ENCODE data around the gene SLC27A4. TPM values are rescaled to one million over a fixed set of nuclear protein-coding genes. Genes with fewer than 3 reads are reported as not detected.

The SLC27A4 gene
- 10 to 100 TPM in 2 of 4 donors, 1 to 10 TPM in 2; 4.6 to 22.7 (median 9.5) TPM for total RNA-seq

GRCh38 chr9:128339761-128340690 lies at the start of gene SLC27A4:
Gene SLC27A4, plus strand, starts transcription at chr9:128340527. Its CDS starts 2,606 bp downstream, at chr9:128343133.
- Histone ChIP-seq H3K27ac (peak within 1 kb of the TSS; percentile 71 to 79), H3K9me3 (no peaks in the 10 kb centered on the region), H3K4me3 (peak within 1 kb of the TSS; percentile 69 to 88), H3K4me1 (peaks cover 0 to 12% of the 10 kb centered on the region in 2 donors), H3K36me3 (no peaks in the 10 kb centered on the region), H3K27me3 (no peaks in the 10 kb centered on the region)
- peak in 1 of 4 experiments; percentile 26 for TF ChIP-seq CTCF (IDR thresholded peaks at IDR 0.05)
- TF ChIP-seq POLR2A (IDR thresholded peaks at IDR 0.05), result peak in 1 of 2 donors; percentile 28
- DNase-seq, result peak; percentile 48 to 65
- intact Hi-C loops (cut with DNase I; ENCODE audit: low total_unique reads), result no loop called here

GRCh38 chr9:128292009-128292408 lies 48.3 kb upstream of the SLC27A4 start:
- Histone ChIP-seq H3K4me3 (no peak overlapping the region), H3K27me3 (no peaks in the 10 kb centered on the region), H3K4me1 (no peaks in the 10 kb centered on the region), H3K9me3 (no peaks in the 10 kb centered on the region), H3K36me3 (no peaks in the 10 kb centered on the region), H3K27ac (no peak overlapping the region)
- DNase-seq, result no peak
- TF ChIP-seq POLR2A (IDR thresholded peaks at IDR 0.05) (no peak), CTCF (IDR thresholded peaks at IDR 0.05) (no peak)
- intact Hi-C loops (cut with DNase I; ENCODE audit: low total_unique reads), result no loop called here

GRCh38 chr9:128293091-128293490 lies 47.2 kb upstream of the SLC27A4 start:
- no peak for DNase-seq
- intact Hi-C loops (cut with DNase I; ENCODE audit: low total_unique reads), result no loop called here
- H3K36me3 ChIP-seq, result no peaks in the 10 kb centered on the region
- no peak overlapping the region for H3K27ac ChIP-seq
- H3K9me3 ChIP-seq, result no peaks in the 10 kb centered on the region
- no peaks in the 10 kb centered on the region for H3K4me1 ChIP-seq
- TF ChIP-seq POLR2A (IDR thresholded peaks at IDR 0.05) (no peak), CTCF (IDR thresholded peaks at IDR 0.05) (no peak)
- H3K27me3 ChIP-seq, result no peaks in the 10 kb centered on the region
- H3K4me3 ChIP-seq, result no peak overlapping the region

GRCh38 chr9:128294142-128294541 lies 46.2 kb upstream of the SLC27A4 start:
- no peaks in the 10 kb centered on the region for H3K4me1 ChIP-seq
- no peaks in the 10 kb centered on the region for H3K36me3 ChIP-seq
- H3K27ac ChIP-seq, result no peak overlapping the region
- intact Hi-C loops (cut with DNase I; ENCODE audit: low total_unique reads), result no loop called here
- no peak for DNase-seq
- no peak overlapping the region for H3K4me3 ChIP-seq
- no peaks in the 10 kb centered on the region for H3K27me3 ChIP-seq
- TF ChIP-seq POLR2A (IDR thresholded peaks at IDR 0.05) (no peak), CTCF (IDR thresholded peaks at IDR 0.05) (no peak)
- H3K9me3 ChIP-seq, result no peaks in the 10 kb centered on the region

All from uterus (tissue), 4 donors.